Endothelial cell of umbilical vein (primary cell): Measurements from ENCODE around the gene CELF2. TPM values are rescaled to one million over a fixed set of nuclear protein-coding genes. Genes with fewer than 3 reads are reported as not detected.

Source experiments
- BruUV-seq: library from RNA; stranded (reverse); fragments of 400-500 nt; replicated peaks from 2 replicates; lab custom pipeline; 2021; lab: Mats Ljungman, UMichigan
- CTCF ChIA-PET: fragments of 300-600, 350-600 bp; sonication (Branson Sonifier 250); formaldehyde crosslinking; loops from one replicate; lab custom pipeline; 2021; ENCODE audit warnings: antibody characterized with exemption, inconsistent platforms; lab: Charles Lee
- POLR2A ChIA-PET: fragments of 300-600, 350-600 bp; sonication (Branson Sonifier 250); formaldehyde crosslinking; loops from one replicate; lab custom pipeline; 2021; ENCODE audit warnings: antibody characterized with exemption, inconsistent platforms; lab: Charles Lee
- DNase-seq: peaks from one replicate; pipeline ENCODE4 v3.0.0-alpha.2; 2011; ENCODE audit warnings: low read depth, low spot score
- FAIRE-seq: peaks from 2 replicates; lab custom pipeline; 2011; peaks lifted over from hg19 to GRCh38; lab: Jason Lieb, UNC
- H2AFZ ChIP-seq: 2 replicates; pipeline ENCODE4 v1.6.0; 2012; ENCODE audit warnings: low read depth, low read length, control low read depth, inconsistent platforms
- H3K27ac ChIP-seq: 2 replicates; pipeline ENCODE4 v1.5.1; 2011; ENCODE audit warnings: low read depth, mild to moderate bottlenecking, control low read depth, low read length, moderate library complexity; ENCODE audit not compliant: insufficient read depth
- H3K27me3 ChIP-seq, 2 experiments: 2 replicates each; pipeline versions ENCODE4 v1.6.0 to v1.6.1; 2011; ENCODE audit warnings: low read length in 2 of 2, mixed read lengths in 1 of 2; ENCODE audit not compliant: control insufficient read depth in 2 of 2, insufficient read depth in 2 of 2
- H3K36me3 ChIP-seq, 2 experiments: 2 replicates in 1 of 2; 3 replicates in 1 of 2; pipeline ENCODE4 v1.5.1; 2011; ENCODE audit warnings: low read length in 2 of 2, mild to moderate bottlenecking in 1 of 2, moderate library complexity in 1 of 2; ENCODE audit not compliant: control insufficient read depth in 2 of 2, insufficient read depth in 2 of 2; ENCODE audit errors: extremely low read depth in 1 of 2
- H3K4me1 ChIP-seq: 3 replicates; pipeline ENCODE4 v1.5.1; 2011; ENCODE audit warnings: mild to moderate bottlenecking, low read length; ENCODE audit not compliant: control insufficient read depth, insufficient read depth; ENCODE audit errors: extremely low read depth
- H3K4me2 ChIP-seq: 2 replicates; pipeline ENCODE4 v1.6.1; 2011; ENCODE audit warnings: low read length, control low read depth, mixed read lengths; ENCODE audit not compliant: insufficient read depth
- H3K4me3 ChIP-seq, 3 experiments: fragments of 200-600 bp in 1 of 3; sonication (generic), shearing (Covaris generic) in 1 of 3; replicated peaks in 1 of 3; 2 replicates each; pipeline ENCODE4 v1.5.1; 2011 to 2016; ENCODE audit warnings: control low read depth in 3 of 3, low read length in 3 of 3, mild to moderate bottlenecking in 2 of 3, inconsistent platforms in 1 of 3, low read depth in 1 of 3, moderate library complexity in 1 of 3; ENCODE audit not compliant: insufficient read depth in 1 of 3
- H3K79me2 ChIP-seq: 2 replicates; pipeline ENCODE4 v1.6.0; 2012; ENCODE audit warnings: low read length, inconsistent platforms; ENCODE audit not compliant: control insufficient read depth, insufficient read depth
- H3K9ac ChIP-seq: replicated peaks from 2 replicates; pipeline ENCODE3; 2011; ENCODE audit warnings: low read length, control low read depth; ENCODE audit not compliant: insufficient read depth; ENCODE audit errors: extremely low read depth
- H3K9me1 ChIP-seq: replicated peaks from 3 replicates; pipeline ENCODE4 v1.6.0; 2011; ENCODE audit warnings: mild to moderate bottlenecking, low read length; ENCODE audit not compliant: control insufficient read depth, insufficient read depth; ENCODE audit errors: extremely low read depth
- H3K9me3 ChIP-seq: replicated peaks from 2 replicates; pipeline ENCODE4 v1.5.1; 2012; ENCODE audit warnings: low read length, inconsistent platforms; ENCODE audit not compliant: control insufficient read depth, insufficient read depth
- H4K20me1 ChIP-seq: replicated peaks from 2 replicates; pipeline ENCODE3; 2011; ENCODE audit warnings: mild to moderate bottlenecking, low read length; ENCODE audit not compliant: control insufficient read depth, insufficient read depth; ENCODE audit errors: extremely low read depth
- EZH2 ChIP-seq: IDR thresholded peaks from 2 replicates; pipeline ENCODE4 v1.6.1; 2012; ENCODE audit warnings: borderline replicate concordance, low read depth, mild to moderate bottlenecking, moderate library complexity, low read length, inconsistent platforms; ENCODE audit not compliant: severe bottlenecking
- FOS ChIP-seq: IDR thresholded peaks from 2 replicates; pipeline ENCODE4 v1.6.1; 2011; ENCODE audit warnings: mild to moderate bottlenecking, low read length, moderate library complexity, borderline replicate concordance; ENCODE audit not compliant: insufficient read depth
- GATA2 ChIP-seq: IDR thresholded peaks from 2 replicates; pipeline ENCODE4 v1.7.0; 2011; ENCODE audit warnings: low read depth, mild to moderate bottlenecking, moderate library complexity, mixed read lengths, low read length; ENCODE audit not compliant: insufficient read length, insufficient read depth
- JUN ChIP-seq: IDR thresholded peaks from 2 replicates; pipeline ENCODE4 v1.6.1; 2011; ENCODE audit warnings: borderline replicate concordance, low read depth; ENCODE audit not compliant: insufficient read length, insufficient read depth
- MYC ChIP-seq: IDR thresholded peaks from one replicate; pipeline ENCODE4 v1.6.1; 2011; ENCODE audit warnings: mild to moderate bottlenecking, low read depth, low read length
- POLR2A ChIP-seq: IDR thresholded peaks from 2 replicates; pipeline ENCODE4 v1.6.1; 2012; ENCODE audit warnings: low read depth, mild to moderate bottlenecking, control low read depth, low read length
- POLR2AphosphoS5 ChIP-seq: IDR thresholded peaks from 2 replicates; pipeline ENCODE4 v1.6.1; 2012; ENCODE audit warnings: low read depth, mild to moderate bottlenecking, control low read depth, low read length, moderate library complexity; ENCODE audit not compliant: insufficient read depth
- dilution Hi-C: fragments of 300-500 bp; cut with MboI; formaldehyde crosslinking; loops from one replicate; pipeline ENCODE4 v1.15.0; 2019; ENCODE audit warnings: low sequenced_read_pairs; ENCODE audit not compliant: extremely low pct_ligation_motif_present
- intact Hi-C: fragments of 100-400 bp; cut with micrococcal nuclease; formaldehyde crosslinking; loops from one replicate; pipeline ENCODE4 v1.10.0; 2022
- polyA plus RNA-seq, 4 experiments: library from polyadenylated mRNA; depleted of rRNA in 3 of 4; stranded (reverse) in 3 of 4; unstranded in 1 of 4; fragments of >200 nt; gene quantifications; 2 replicates each; pipeline versions ENCODE4 v1.2.1 to v1.2.3, GENCODE V29; 2011 to 2012; ENCODE audit warnings: missing spikeins in 1 of 4
- total RNA-seq: library from RNA; stranded (reverse); gene quantifications from 2 replicates; pipeline ENCODE4 v1.2.3, GENCODE V29; 2021
- TF ChIP-seq, protein P1 (sequence below), 2 donors: IDR thresholded peaks; 1 replicate in 1 of 2; 2 replicates in 1 of 2; pipeline ENCODE4 v1.5.1; 2011; ENCODE audit warnings: low read length in 2 of 2, mild to moderate bottlenecking in 2 of 2, moderate library complexity in 2 of 2, control low read depth in 1 of 2, inconsistent platforms in 1 of 2, low read depth in 1 of 2; ENCODE audit not compliant: insufficient read depth in 1 of 2; ENCODE audit errors: extremely low read depth in 1 of 2
- TF ChIP-seq, protein P2 (sequence below): IDR thresholded peaks from 2 replicates; pipeline ENCODE4 v1.6.1; 2011; ENCODE audit not compliant: insufficient read depth, insufficient read length

Gene CELF2
- total and polyA plus RNA-seq, 2 donors (not counting 3 experiments of a cell fraction or from before 2014, with no cell fraction given) = 21.6 to 42.6 TPM

DNA sequence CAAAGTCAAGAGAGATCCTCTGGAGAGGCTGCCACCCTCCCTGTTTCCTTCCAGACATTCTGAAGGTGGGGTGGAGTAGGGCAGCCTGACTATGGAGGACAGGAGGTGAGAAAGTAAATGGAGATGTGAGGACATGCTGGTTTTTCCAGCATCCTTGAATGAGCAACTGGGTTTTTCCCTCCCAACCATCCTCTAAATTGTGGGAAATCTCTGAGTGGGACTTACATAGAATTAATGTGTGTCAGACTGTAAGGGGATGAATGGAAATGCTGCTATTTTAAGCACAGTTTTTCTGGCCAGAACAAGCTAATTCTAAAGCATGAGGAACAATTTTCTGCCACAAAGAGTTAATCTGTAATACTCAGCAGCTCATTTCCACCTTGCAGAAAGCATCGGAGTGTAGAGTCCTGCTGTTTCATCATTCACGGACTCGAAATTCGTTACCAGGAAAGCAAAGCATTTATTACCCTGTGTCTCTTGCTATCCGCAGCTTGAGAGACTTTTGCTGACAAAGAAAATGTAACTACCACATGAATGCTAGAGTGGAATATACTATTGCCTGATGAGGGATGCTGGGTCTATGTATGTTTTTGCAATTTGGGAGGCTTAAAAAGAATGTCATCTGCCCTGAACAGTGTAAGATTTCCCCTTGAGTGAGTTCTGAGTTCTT, 213.0 kb downstream of the CELF2 start:
- POLR2A ChIA-PET = no interaction called here

More for the DNA sequence above, 213.0 kb downstream of the CELF2 start:
- no peaks in the 10 kb centered on the region for H4K20me1 ChIP-seq
- FAIRE-seq (peak; percentile 8), DNase-seq (no peak)
- no peaks in the 10 kb centered on the region for H3K9me1 ChIP-seq
- TF ChIP-seq MYC (no peak), POLR2A (no peak), FOS (no peak), EZH2 (no peak), GATA2 (no peak), JUN (no peak), POLR2AphosphoS5 (no peak)
- TF ChIP-seq, protein P1, sequence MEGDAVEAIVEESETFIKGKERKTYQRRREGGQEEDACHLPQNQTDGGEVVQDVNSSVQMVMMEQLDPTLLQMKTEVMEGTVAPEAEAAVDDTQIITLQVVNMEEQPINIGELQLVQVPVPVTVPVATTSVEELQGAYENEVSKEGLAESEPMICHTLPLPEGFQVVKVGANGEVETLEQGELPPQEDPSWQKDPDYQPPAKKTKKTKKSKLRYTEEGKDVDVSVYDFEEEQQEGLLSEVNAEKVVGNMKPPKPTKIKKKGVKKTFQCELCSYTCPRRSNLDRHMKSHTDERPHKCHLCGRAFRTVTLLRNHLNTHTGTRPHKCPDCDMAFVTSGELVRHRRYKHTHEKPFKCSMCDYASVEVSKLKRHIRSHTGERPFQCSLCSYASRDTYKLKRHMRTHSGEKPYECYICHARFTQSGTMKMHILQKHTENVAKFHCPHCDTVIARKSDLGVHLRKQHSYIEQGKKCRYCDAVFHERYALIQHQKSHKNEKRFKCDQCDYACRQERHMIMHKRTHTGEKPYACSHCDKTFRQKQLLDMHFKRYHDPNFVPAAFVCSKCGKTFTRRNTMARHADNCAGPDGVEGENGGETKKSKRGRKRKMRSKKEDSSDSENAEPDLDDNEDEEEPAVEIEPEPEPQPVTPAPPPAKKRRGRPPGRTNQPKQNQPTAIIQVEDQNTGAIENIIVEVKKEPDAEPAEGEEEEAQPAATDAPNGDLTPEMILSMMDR (IDR thresholded peaks at IDR 0.05; ENCODE audit: extremely low read depth in 1 of 2, insufficient read depth in 1 of 2, low read depth in 1 of 2, low read length in 2 of 2) = no peak
- TF ChIP-seq, protein P2, sequence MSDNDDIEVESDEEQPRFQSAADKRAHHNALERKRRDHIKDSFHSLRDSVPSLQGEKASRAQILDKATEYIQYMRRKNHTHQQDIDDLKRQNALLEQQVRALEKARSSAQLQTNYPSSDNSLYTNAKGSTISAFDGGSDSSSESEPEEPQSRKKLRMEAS = no peak
- H3K9ac ChIP-seq = no peak overlapping the region
- no peaks in the 10 kb centered on the region for H3K4me1 ChIP-seq
- H3K36me3 ChIP-seq = no peaks in the 10 kb centered on the region
- H3K79me2 ChIP-seq = no peaks in the 10 kb centered on the region
- no peak overlapping the region for H3K27ac ChIP-seq
- no peaks in the 10 kb centered on the region for H3K9me3 ChIP-seq
- CTCF ChIA-PET = no interaction called here
- no peak overlapping the region for H2AFZ ChIP-seq
- intact Hi-C loops = no loop called here
- no peaks in the 10 kb centered on the region for H3K27me3 ChIP-seq
- no TSS peak for BruUV-seq
- no peak overlapping the region for H3K4me3 ChIP-seq
- no peak overlapping the region for H3K4me2 ChIP-seq
- dilution Hi-C loops = no loop called here
